Psoas muscle (tissue), 8 donors: ENCODE results near the gene FOXN3. TPM values are rescaled to one million over a fixed set of nuclear protein-coding genes. Genes with fewer than 3 reads are reported as not detected.

Experiments
- ATAC-seq, 4 donors: fragments of 200-7000 bp; cut with Tn5 transposase; one replicate each; pipeline ENCODE4 v1.9.1; 2020; ENCODE audit warnings: moderate library complexity in 3 of 4, mild to moderate bottlenecking in 2 of 4
- DNase-seq, 2 donors: peaks; one replicate each; pipeline ENCODE4 v3.0.0-alpha.2; 2020
- H3K27ac ChIP-seq: fragments of 200-600 bp; one replicate; pipeline ENCODE4 v1.8.0; 2022
- H3K27me3 ChIP-seq, 3 donors: fragments of 200-600 bp in 1 of 3; one replicate each; pipeline versions ENCODE4 v1.6.1 to v1.8.0; 2013 to 2022; ENCODE audit warnings: low read length in 2 of 3, mild to moderate bottlenecking in 2 of 3, moderate library complexity in 1 of 3; ENCODE audit not compliant: insufficient read depth in 3 of 3
- H3K36me3 ChIP-seq, 2 donors: fragments of 200-600 bp in 1 of 2; one replicate each; pipeline versions ENCODE4 v1.6.1 to v1.8.0; 2013 to 2022; ENCODE audit warnings: low read depth in 1 of 2, mild to moderate bottlenecking in 1 of 2, moderate library complexity in 1 of 2; ENCODE audit not compliant: insufficient read depth in 1 of 2
- H3K4me1 ChIP-seq: fragments of 200-600 bp; one replicate; pipeline ENCODE4 v1.8.0; 2022
- H3K4me3 ChIP-seq: fragments of 200-600 bp; one replicate; pipeline ENCODE4 v1.8.0; 2022; ENCODE audit warnings: mild to moderate bottlenecking
- H3K9me3 ChIP-seq: fragments of 200-600 bp; one replicate; pipeline ENCODE4 v1.8.0; 2022
- CTCF ChIP-seq: fragments of 200-600 bp; IDR thresholded peaks from one replicate; pipeline ENCODE4 v1.8.0; 2022; ENCODE audit warnings: antibody characterized with exemption
- WGBS, 3 donors: extraction: QIAGEN DNeasy Blood & Tissue Kit; methylation state at CpG; one replicate each; pipeline versions ENCODE4 v1.1.6 to v1.1.7; 2013; 5-methylcytosine and 5-hydroxymethylcytosine counted together
- intact Hi-C, 2 donors: fragments of 100-400 bp; cut with DNase I; formaldehyde crosslinking; loops; one replicate each; pipeline versions ENCODE4 v1.11.0 to v1.14.2; 2022
- polyA plus RNA-seq, 3 donors: library from polyadenylated mRNA; stranded (reverse); fragments of 200-250 nt; gene quantifications; one replicate each; pipeline ENCODE4 v1.2.3, GENCODE V29; 2013
- total RNA-seq, 4 donors: library from RNA; stranded (reverse); fragmentation: NEBNext Ultra II Directional in 2 of 4; extraction: Animal tissue kit (Norgen Biotek cat#: 25700) in 2 of 4; gene quantifications; one replicate each; pipeline versions ENCODE4 v1.2.1 to v1.2.4, GENCODE V29; 2021 to 2023
- donor health status: healthy with polysubstance abuse.
- donor health status: DM: no; HTN: no; CAD: no; lungs with moderate emphysema.
- donor health status: Bipolar disorder and iron deficiency.
- donor health status: healthy.
- donor health status: DM: yes; HTN: yes; CAD: no.
- donor health status: DM: no; HTN: no; CAD: no.
- donor health status: DM: no; HTN: no; CAD: no.
- donor health status: DM: yes; HTN: yes; CAD: no.

FOXN3 gene
- total and polyA plus RNA-seq, 7 donors: 10.1 to 123 (median 73.6) TPM

- intact Hi-C loops: no loop called here
- H3K27me3 ChIP-seq: no peaks in the 10 kb centered on the region
- ATAC-seq (no peak), DNase-seq (no peak)
- 88 to 92% (median 91%) methylated on average over 4 of the region's 4 CpGs for WGBS, 3 donors
- H3K9me3 ChIP-seq: no peaks in the 10 kb centered on the region
- no peaks in the 10 kb centered on the region for H3K4me1 ChIP-seq
- H3K36me3 ChIP-seq: peaks cover 0 to 3% of the 10 kb centered on the region in 2 donors
- no peak overlapping the region for H3K27ac ChIP-seq
- H3K4me3 ChIP-seq: no peak overlapping the region
- TF ChIP-seq CTCF: no peak
These were observed 99.9 kb downstream of the FOXN3 start for GRCh38 chr14:89317051-89317691.

- Histone ChIP-seq H3K36me3 (peaks cover 0 to 3% of the 10 kb centered on the region in 2 donors), H3K4me1 (no peaks in the 10 kb centered on the region), H3K27me3 (no peaks in the 10 kb centered on the region), H3K4me3 (no peak overlapping the region), H3K9me3 (no peaks in the 10 kb centered on the region), H3K27ac (no peak overlapping the region)
- no peak for TF ChIP-seq CTCF
- WGBS, 3 donors: 86 to 90% (median 89%) methylated on average over 10 of the region's 10 CpGs
- ATAC-seq: no peak
- intact Hi-C loops: no loop called here
- no peak for DNase-seq
These were observed 101.3 kb downstream of the FOXN3 start for GRCh38 chr14:89315493-89316470.

GRCh38 chr14:89314274-89314673 lies 102.8 kb downstream of the FOXN3 start:
- Histone ChIP-seq H3K4me3 (no peak overlapping the region), H3K9me3 (no peaks in the 10 kb centered on the region), H3K27me3 (no peaks in the 10 kb centered on the region), H3K36me3 (peaks cover 0 to 3% of the 10 kb centered on the region in 2 donors), H3K27ac (no peak overlapping the region), H3K4me1 (peaks cover 11% of the 10 kb centered on the region)
- intact Hi-C loops: no loop called here
- DNase-seq: no peak
- TF ChIP-seq CTCF: no peak
- 90 to 99% (median 95%) methylated on average over 2 of the region's 2 CpGs for whole genome bisulfite sequencing, 3 donors
- no peak for ATAC-seq

GRCh38 chr14:89312932-89313331 lies 104.1 kb downstream of the FOXN3 start:
- no peak for DNase-seq
- no peak overlapping the region for H3K4me3 ChIP-seq
- no peaks in the 10 kb centered on the region for H3K9me3 ChIP-seq
- H3K4me1 ChIP-seq: peaks cover 24% of the 10 kb centered on the region
- no peak overlapping the region for H3K27ac ChIP-seq
- ATAC-seq: no peak
- TF ChIP-seq CTCF: no peak
- H3K36me3 ChIP-seq: peaks cover 0 to 3% of the 10 kb centered on the region in 2 donors
- 98 to 99% (median 99%) methylated on average over 5 of the region's 5 CpGs for WGBS, 3 donors
- no peaks in the 10 kb centered on the region for H3K27me3 ChIP-seq
- intact Hi-C loops: no loop called here
